Heart left ventricle (tissue), 16 donors: Measurements from ENCODE around the gene GLUL. TPM values are rescaled to one million over a fixed set of nuclear protein-coding genes. Genes with fewer than 3 reads are reported as not detected.

Experiments used
- ATAC-seq, 4 donors: fragments of 200-7000 bp; cut with Tn5 transposase; one replicate each; pipeline ENCODE4 v1.9.1; 2020 to 2022; ENCODE audit warnings: moderate library complexity in 4 of 4, mild to moderate bottlenecking in 3 of 4, moderate number of reproducible peaks in 1 of 4
- DNase-seq, 5 donors: peaks; one replicate each; pipeline ENCODE4 v3.0.0-alpha.2; 2020
- H3K27ac ChIP-seq, 12 donors: fragments of 200-600 bp; sonication (generic) in 4 of 12; one replicate each; pipeline versions ENCODE4 v1.5.0 to v1.8.0; 2016 to 2022; ENCODE audit warnings: mild to moderate bottlenecking in 2 of 12
- H3K27me3 ChIP-seq, 9 donors: fragments of 200-600 bp; sonication (generic) in 2 of 9; one replicate each; pipeline versions ENCODE4 v1.5.1 to v1.8.0; 2016 to 2022; ENCODE audit warnings: mild to moderate bottlenecking in 3 of 9
- H3K36me3 ChIP-seq, 9 donors: fragments of 200-600 bp; sonication (generic) in 2 of 9; one replicate each; pipeline versions ENCODE4 v1.5.0 to v1.8.0; 2018 to 2022; ENCODE audit warnings: mild to moderate bottlenecking in 2 of 9
- H3K4me1 ChIP-seq, 12 donors: fragments of 200-600 bp; sonication (generic) in 4 of 12; one replicate each; pipeline versions ENCODE4 v1.5.0 to v1.8.0; 2016 to 2022; ENCODE audit warnings: mild to moderate bottlenecking in 3 of 12
- H3K4me3 ChIP-seq, 12 donors: fragments of 200-600 bp; sonication (generic) in 4 of 12; one replicate each; pipeline versions ENCODE4 v1.5.0 to v1.8.0; 2017 to 2022; ENCODE audit warnings: mild to moderate bottlenecking in 9 of 12, moderate library complexity in 4 of 12
- H3K9me3 ChIP-seq, 12 donors: fragments of 200-600 bp; sonication (generic) in 4 of 12; one replicate each; pipeline versions ENCODE4 v1.5.0 to v1.8.0; 2016 to 2022; ENCODE audit warnings: mild to moderate bottlenecking in 1 of 12
- CTCF ChIP-seq, 12 donors: fragments of 200-600 bp; sonication (generic) in 4 of 12; IDR thresholded peaks; one replicate each; pipeline versions ENCODE4 v1.5.0 to v1.8.0; 2018 to 2022; ENCODE audit warnings: antibody characterized with exemption in 12 of 12, mild to moderate bottlenecking in 5 of 12
- POLR2A ChIP-seq, 2 donors: fragments of 450-650 bp; IDR thresholded peaks; one replicate each; pipeline ENCODE4 v1.6.1; 2017; ENCODE audit warnings: antibody characterized with exemption in 2 of 2, mild to moderate bottlenecking in 2 of 2, moderate library complexity in 2 of 2
- WGBS, 4 donors: extraction: QIAGEN DNeasy Blood & Tissue Kit in 2 of 4; methylation state at CpG; one replicate each; pipeline versions ENCODE4 v1.1.5 to v1.1.7; 2013 to 2018; 5-methylcytosine and 5-hydroxymethylcytosine counted together
- intact Hi-C, 10 donors: fragments of 100-400 bp; cut with DNase I; formaldehyde crosslinking; loops; one replicate each; pipeline versions ENCODE4 v1.11.1 to v1.14.2; 2022
- polyA plus RNA-seq, 2 donors: library from polyadenylated mRNA; stranded (reverse); fragments of 200-250 nt; gene quantifications; one replicate each; pipeline ENCODE4 v1.2.3, GENCODE V29; 2013
- total RNA-seq, 9 donors: library from RNA; depleted of rRNA in 2 of 9; stranded (reverse); fragments of >200 nt in 2 of 9; fragmentation: NEBNext Ultra II Directional in 3 of 9; extraction: Animal tissue kit (Norgen Biotek cat#: 25700) in 3 of 9; gene quantifications; one replicate each; pipeline versions ENCODE4 v1.1.0 to v1.2.4, GENCODE V29; 2016 to 2023
- donor health status: ischemic (EF 13 %, LVEDD 7.1; RV severe dilation, severe dysfunction).
- donor health status: healthy with polysubstance abuse.
- donor health status: DM: no; HTN: yes; CAD: no.
- donor health status: DM: no; HTN: no; CAD: no.
- donor health status: ischemic (EF 25% LVEDD 6.9; RV normal size, moderate dysfunction).
- donor health status: ischemic (EF 25% LVEDD 5.7; RV mildly dilated, moderate dysfunction).
- donor health status: healthy.
- donor health status: DM: yes; HTN: yes; CAD: no.
- donor health status: ischemic (EF 35%, LVEDD 5.7; RV mildly dilated, moderate dysfunction).
- donor health status: nonischemic (EF 11% LVEDD 7.7; RV severe dilation, severe dysfunction).
- donor health status: DM: yes; HTN: yes; CAD: no.
- donor health status: PGD.
- donor health status: ischemic (EF 29% LVEDD 5.4; RV normal size, mild dysfunction).
- donor health status: nonischemic (EF 23%, LVEDD 6.1; RV moderate dilation, normal function).

Gene GLUL
- total and polyA plus RNA-seq, 11 donors: 92.6 to 1,145 (median 520) TPM

DNA sequence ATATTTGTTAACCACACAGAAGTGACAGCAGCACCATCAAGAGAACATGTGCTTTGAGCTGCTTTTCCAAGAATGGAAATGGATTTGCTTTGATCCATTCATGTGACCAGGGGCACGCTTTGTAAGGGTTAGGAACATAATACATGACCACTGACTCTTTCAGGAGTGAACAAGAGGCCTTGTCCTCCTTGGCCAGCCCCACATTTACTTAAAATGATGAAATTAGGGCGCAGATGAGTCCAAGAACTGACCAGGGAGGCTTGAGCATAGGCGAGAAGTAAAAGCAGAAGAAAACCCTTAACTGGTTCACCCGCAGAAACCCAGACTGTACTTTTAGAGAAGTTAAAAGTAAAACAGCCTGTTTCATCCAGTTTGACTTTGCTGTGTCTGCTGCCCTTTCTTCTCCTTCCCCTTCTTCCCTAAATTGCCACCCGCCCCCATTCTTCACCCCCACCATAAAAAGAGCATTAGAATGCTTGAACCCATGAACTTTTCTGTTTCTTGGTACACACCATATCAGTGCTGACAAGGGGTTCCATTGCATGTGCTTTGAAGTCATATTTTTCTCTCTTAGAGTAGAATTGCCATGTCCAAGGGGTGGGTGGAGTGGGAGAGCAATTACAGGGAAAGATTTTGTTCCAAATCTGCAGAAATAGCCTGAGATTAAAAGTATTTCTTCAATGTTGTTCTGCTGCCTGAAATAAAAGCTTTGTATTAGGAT lies 2.6 kb upstream of the GLUL start:
- intact Hi-C loops: loop anchor here in 8 of 10 donors (5.0 to 10.0 kb wide), 8 partner anchors 57 to 162 kb away; no protein-coding TSS in a partner anchor
- H3K9me3 ChIP-seq: no peaks in the 10 kb centered on the region
- H3K4me3 ChIP-seq: peak overlapping the region in 1 of 12 donors; percentile 4
- DNase-seq (peak in 1 of 5 donors; percentile 29), ATAC-seq (no peak)
- TF ChIP-seq POLR2A (IDR thresholded peaks at IDR 0.05) (no peak), CTCF (IDR thresholded peaks at IDR 0.05) (no peak)
- H3K27ac ChIP-seq: peak overlapping the region in 7 of 12 donors; percentile 2 to 99 (median 18)
- no peaks in the 10 kb centered on the region for H3K27me3 ChIP-seq
- WGBS, 4 donors: 54 to 88% (median 71%) methylated on average over 5 of the region's 5 CpGs
- peaks cover 0 to 51% (median 17%) of the 10 kb centered on the region in 12 donors for H3K4me1 ChIP-seq
- peaks cover 0 to 8% (median 0%) of the 10 kb centered on the region in 9 donors for H3K36me3 ChIP-seq

- DNase-seq: peak in 4 of 5 donors; percentile 64 to 87 (median 72)
- Histone ChIP-seq H3K36me3 (peaks cover 0 to 26% (median 16%) of the 10 kb centered on the region in 9 donors), H3K9me3 (no peaks in the 10 kb centered on the region), H3K4me1 (peaks cover 0 to 70% (median 31%) of the 10 kb centered on the region in 12 donors), H3K4me3 (peak overlapping the region; percentile 65 to 97 (median 90)), H3K27me3 (no peaks in the 10 kb centered on the region), H3K27ac (peak overlapping the region; percentile 93 to 100 (median 99))
- intact Hi-C loops: loop anchor here in 8 of 10 donors (5.0 to 10.0 kb wide), 8 partner anchors 55 to 160 kb away; no protein-coding TSS in a partner anchor
- 14 to 19% (median 15%) methylated on average over 41 to 47 of the region's 47 CpGs for WGBS, 4 donors
- peak in 2 of 4 donors; percentile 12 to 37 for ATAC-seq
- TF ChIP-seq CTCF (IDR thresholded peaks at IDR 0.05) (no peak), POLR2A (IDR thresholded peaks at IDR 0.05) (no peak)
These were observed 749 bp upstream of the GLUL start for GRCh38 chr1:182392050-182393028.

GRCh38 chr1:182391028-182391361 lies 595 bp downstream of the GLUL start:
- 0 to 1% (median 0%) methylated on average over 12 to 35 of the region's 35 CpGs for WGBS, 4 donors
- Histone ChIP-seq H3K27ac (peak overlapping the region; percentile 93 to 100 (median 99)), H3K27me3 (no peaks in the 10 kb centered on the region), H3K9me3 (no peaks in the 10 kb centered on the region), H3K4me3 (peak overlapping the region; percentile 65 to 97 (median 90)), H3K4me1 (peaks cover 0 to 70% (median 34%) of the 10 kb centered on the region in 12 donors), H3K36me3 (peaks cover under 1 to 40% (median 29%) of the 10 kb centered on the region in 9 donors)
- peak in 3 of 4 donors; percentile 1 to 12 (median 4) for ATAC-seq
- TF ChIP-seq CTCF (IDR thresholded peaks at IDR 0.05) (peak in 2 of 12 donors; percentile 23 to 36), POLR2A (IDR thresholded peaks at IDR 0.05) (no peak)
- intact Hi-C loops: loop anchor here in 8 of 10 donors (2.0 to 10.0 kb wide), 10 partner anchors 54 to 246 kb away; no protein-coding TSS in a partner anchor
- no peak for DNase-seq
